HG03558 (cell line): ENCODE measurements around the gene RNF166.

Experiments used
- ATAC-seq: cut with Tn5 transposase; IDR thresholded peaks from one replicate; pipeline ENCODE4 v1.9.1; 2021; ENCODE audit warnings: moderate number of reproducible peaks; ENCODE audit not compliant: unreplicated experiment; ENCODE audit errors: extremely low read depth

Gene RNF166

DNA sequence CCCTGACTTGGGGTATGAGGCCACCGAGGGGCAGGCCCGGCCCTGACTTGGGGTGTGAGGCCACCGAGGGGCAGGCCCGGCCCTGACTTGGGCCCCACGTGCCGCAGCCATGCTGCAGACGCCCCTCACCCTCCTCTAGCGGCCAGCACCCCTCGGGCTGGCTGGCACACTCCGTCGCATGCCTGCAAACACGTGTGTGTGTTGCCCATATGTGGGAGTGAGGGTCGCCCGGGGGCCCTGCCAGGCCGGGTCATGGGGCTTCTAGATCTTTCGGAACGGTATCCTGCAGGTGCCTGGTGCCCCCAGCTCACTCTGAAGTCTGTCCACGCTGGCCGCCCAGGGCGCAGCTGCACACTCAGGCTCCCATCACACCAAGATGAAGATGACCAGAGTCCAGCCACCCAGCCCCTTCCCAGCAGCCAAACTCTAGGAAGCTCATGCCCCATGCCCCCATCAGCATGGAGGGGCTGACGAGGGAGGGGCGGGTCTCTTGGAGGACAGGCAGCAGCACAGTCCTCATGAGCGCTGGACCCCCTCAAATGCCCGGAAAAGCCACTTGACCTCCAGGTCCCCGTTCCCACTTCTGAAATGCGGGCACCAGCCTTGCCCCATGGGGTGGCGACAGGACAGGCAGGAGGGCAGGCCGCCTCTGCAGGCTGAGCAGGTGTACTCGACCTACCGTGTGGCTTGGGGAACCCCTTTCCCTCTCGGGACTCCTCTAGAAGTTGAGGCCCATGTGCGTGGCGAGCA is 33.9 kb upstream of the RNF166 start:
- ATAC-seq, result no peak

- ATAC-seq, result no peak
Observed at GRCh38 chr16:88739139-88739976, 33.1 kb upstream of the RNF166 start.

- no peak for ATAC-seq
Observed at GRCh38 chr16:88738151-88739084, 32.2 kb upstream of the RNF166 start.

DNA sequence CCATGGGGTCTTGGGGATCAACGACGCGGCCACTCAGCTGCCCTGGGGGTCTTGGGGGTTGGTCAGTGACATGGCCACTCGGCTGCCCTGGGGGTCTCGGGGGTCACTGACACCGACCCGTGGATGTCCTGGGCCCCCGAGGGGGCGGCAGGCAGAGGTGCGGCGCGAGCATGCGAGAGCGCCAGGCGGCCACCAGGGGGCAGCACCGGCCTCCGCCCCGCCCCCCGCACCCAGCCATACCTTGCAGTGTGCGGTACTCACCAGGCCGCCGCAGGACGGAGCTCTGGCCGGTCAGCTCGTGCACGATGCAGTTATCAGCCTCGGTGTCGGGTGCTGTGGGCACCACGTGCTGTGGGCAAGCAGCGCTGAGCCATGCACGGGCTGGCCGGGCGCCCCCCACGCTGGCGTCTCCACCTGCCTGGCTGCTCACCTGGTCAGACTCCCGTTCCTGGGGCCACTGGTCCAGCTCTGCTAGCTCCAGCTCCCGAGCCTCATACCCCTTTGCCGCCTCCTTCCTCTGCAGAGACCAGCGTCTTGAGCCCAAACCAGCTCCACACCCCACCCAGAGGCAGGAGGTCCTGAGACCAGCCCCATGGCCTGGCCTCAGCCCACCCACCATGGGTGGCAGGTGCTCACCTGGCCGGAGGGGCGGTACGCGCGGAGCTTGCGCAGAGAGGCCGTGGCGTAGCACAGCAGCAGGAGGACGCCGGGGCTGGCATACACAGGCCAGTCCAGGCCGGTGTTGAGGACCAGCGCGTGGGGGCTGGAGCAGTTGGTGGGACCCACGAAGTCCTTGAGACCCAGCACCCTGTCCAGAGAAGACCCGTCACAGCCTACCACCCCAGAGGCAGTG is 31.3 kb upstream of the RNF166 start:
- ATAC-seq, result no peak

DNA sequence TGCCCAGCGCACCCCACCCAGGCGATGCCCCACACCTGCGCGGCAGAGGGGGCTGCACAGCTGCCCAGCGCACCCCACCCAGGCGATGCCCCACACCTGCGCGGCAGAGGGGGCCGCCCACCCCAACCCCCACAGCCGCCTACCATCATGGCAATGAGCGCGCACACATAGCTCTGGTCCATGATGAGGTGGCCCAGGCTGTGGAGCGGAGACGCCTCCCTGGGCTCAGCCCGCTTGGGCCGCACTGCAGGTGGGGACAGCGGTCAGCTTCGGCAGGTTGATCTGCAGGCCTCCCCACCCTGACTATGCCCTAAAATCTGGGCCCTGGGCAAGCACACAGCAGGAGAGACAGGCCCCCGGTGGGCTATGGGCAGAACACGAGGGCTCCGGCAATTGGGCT is 30.3 kb upstream of the RNF166 start:
- ATAC-seq, result no peak

DNA sequence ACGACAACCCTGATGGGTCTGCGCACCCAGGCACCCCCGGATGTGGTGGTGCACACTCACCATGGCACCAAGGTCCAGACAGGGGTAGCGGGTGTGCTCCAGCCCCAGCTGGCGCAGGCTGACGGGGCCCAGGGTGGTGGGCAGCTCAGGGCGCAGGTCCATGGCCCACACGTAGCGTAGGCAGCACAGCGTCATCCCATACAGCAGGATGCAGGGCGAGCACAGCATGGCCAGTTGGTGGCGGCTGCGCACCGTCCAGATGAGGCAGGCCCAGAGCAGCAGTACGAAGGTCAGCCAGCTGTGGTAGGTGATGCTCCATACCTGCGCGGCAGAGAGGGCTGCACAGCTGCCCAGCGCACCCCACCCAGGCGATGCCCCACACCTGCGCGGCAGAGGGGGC is 29.9 kb upstream of the RNF166 start:
- ATAC-seq, result no peak

GRCh38 chr16:88735616-88736015 is 29.4 kb upstream of the RNF166 start:
- no peak for ATAC-seq

GRCh38 chr16:88735121-88735520 is 28.9 kb upstream of the RNF166 start:
- ATAC-seq, result no peak

GRCh38 chr16:88734361-88734728 is 28.1 kb upstream of the RNF166 start:
- ATAC-seq, result no peak

- ATAC-seq, result no peak
Observed at GRCh38 chr16:88733630-88734360, 27.6 kb upstream of the RNF166 start.

DNA sequence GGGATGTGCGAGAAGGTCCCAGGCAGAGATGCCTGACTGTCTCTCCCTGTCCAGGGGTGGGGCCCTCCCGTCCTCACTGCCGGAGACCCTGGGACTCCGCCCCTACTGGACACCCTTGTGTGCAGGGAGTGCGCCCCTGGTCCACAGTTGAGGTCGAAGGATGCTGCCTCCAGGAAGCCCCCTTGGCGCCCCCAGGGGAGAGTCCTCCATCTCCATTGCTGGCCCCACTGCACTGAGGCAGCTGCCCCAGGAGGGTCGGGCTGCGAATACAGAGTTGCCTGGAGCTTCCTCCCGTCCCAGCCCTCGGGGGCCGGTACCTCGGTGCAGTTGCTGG is 26.7 kb upstream of the RNF166 start:
- ATAC-seq, result no peak

DNA sequence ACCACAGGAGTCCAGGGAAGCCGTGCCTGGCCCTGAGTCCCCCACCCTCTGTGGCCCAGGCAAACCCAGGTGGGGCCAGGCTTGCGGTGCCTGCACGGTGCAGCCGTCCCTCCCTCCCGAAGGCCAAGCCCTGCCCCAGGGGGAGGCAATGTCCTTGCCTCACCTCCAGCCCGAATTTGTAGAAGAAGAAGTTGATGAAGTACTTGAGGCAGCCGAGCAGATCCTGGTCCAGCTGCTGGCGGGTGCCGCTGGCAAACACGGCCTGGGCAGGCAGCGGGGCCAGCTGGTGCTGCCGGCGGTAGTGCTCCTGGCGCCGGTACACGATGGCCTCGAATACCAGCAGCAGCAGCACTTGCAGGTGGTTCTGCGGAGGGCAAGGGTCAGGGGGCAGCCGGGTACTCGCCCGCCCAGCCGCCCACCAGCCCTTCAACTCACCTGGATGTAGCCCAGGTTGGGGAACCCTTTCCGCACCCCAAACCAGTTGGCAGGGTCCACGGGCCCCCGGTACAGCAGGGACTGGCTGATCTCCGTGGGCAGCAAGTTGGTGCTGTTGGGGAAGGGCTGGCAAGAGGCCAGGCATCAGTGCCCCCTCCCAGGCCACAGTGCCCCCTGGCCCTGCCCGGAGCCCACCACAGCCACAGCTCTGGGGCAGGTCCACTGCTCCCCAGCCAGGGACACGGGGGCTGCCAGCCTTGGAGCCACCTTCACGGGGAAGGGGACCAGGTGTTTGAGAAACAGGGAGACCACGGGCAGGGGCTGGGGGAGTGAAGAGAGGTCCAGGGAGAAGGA is 26.2 kb upstream of the RNF166 start:
- no peak for ATAC-seq

GRCh38 chr16:88731699-88732098 is 25.5 kb upstream of the RNF166 start:
- ATAC-seq, result no peak

DNA sequence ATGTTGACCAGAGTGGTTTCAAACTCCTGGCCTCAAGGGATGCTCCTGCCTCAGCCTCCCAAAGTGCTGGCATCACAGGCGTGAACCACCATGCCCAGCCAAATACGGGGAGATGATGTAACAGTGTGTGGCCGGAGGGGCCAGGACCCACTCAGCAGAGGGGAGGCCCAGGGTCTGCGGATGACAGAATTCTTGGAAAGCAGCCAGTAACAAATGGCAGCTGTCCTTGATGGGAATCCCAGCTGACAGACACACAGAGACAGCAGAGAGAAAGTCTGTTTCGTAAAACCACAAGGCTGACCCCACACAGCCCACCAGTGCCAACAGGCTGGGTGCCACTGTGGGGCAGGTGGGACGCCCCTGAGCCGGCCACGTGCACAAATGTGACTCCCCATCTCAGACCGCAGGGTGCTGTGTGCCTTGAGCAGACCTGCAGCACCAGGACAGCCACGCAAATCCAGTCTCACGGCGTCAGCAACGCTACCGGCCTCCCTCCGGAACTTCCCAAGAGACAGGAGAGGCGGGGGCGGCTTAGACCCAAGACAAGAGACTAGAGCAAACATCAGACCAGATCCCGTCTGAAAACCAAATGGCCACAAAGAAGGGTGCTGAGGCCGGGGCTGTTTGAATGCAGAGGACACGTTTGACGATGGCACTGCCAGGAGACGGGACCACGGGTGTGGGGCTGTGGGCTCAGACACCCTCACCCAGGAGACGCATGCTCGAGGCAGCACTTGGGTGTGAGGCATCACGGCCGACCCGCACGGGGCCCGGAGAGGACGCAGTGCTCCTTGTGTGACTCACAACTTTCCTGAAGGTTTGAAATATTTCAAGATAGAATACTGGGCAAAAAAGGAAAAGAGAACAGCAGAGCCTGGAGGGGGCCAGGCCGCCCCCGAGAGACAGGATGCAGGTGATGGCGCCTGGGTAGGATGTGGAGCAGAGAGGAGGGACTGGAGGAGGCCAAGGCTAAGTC is 24.7 kb upstream of the RNF166 start:
- no peak for ATAC-seq

- no peak for ATAC-seq
Observed at GRCh38 chr16:88727871-88728270, 21.7 kb upstream of the RNF166 start.

- ATAC-seq, result no peak
Observed at GRCh38 chr16:88726981-88727380, 20.8 kb upstream of the RNF166 start.

- ATAC-seq, result no peak
Observed at GRCh38 chr16:88726408-88726749, 20.2 kb upstream of the RNF166 start.
